ENCODE data around the gene TNS1. TPM values are rescaled to one million over a fixed set of nuclear protein-coding genes. Genes with fewer than 3 reads are reported as not detected.

TNS1 gene
- polyA plus RNA-seq, 1 experiment = 19.7 TPM

DNA sequence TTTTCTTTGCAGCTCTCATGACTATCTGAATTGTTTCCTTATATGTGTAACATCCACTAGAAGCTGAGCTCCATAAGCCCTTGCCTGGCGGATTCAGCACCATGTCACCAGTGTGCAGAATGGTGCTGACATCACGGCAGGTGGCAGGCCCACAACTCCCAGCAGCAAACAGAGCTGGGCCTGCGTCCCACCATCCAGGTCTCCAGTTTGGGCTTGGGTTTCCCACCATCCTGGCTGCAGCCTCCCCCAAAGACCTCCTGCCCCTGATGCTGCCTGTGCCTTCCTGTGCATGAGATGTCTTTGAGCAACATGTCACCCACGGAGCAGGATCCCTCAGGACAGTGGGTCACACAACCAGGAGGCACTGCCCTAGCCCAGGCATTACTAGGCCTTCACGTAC lies 113.1 kb downstream of the TNS1 start:
- POLR2A ChIA-PET = no interaction called here
- no peaks in the 10 kb centered on the region for H3K9me3 ChIP-seq (ENCODE audit: control insufficient read depth, insufficient read depth, low read length)
- H3K4me3 ChIP-seq (ENCODE audit: low read depth, low read length) = no peak overlapping the region
- no peaks in the 10 kb centered on the region for H3K27me3 ChIP-seq (ENCODE audit: control insufficient read depth, insufficient read depth, low read length)
- TF ChIP-seq, protein P1, sequence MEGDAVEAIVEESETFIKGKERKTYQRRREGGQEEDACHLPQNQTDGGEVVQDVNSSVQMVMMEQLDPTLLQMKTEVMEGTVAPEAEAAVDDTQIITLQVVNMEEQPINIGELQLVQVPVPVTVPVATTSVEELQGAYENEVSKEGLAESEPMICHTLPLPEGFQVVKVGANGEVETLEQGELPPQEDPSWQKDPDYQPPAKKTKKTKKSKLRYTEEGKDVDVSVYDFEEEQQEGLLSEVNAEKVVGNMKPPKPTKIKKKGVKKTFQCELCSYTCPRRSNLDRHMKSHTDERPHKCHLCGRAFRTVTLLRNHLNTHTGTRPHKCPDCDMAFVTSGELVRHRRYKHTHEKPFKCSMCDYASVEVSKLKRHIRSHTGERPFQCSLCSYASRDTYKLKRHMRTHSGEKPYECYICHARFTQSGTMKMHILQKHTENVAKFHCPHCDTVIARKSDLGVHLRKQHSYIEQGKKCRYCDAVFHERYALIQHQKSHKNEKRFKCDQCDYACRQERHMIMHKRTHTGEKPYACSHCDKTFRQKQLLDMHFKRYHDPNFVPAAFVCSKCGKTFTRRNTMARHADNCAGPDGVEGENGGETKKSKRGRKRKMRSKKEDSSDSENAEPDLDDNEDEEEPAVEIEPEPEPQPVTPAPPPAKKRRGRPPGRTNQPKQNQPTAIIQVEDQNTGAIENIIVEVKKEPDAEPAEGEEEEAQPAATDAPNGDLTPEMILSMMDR (IDR thresholded peaks at IDR 0.05; ENCODE audit: low read depth, low read length) = no peak
- no peak overlapping the region for H3K27ac ChIP-seq (ENCODE audit: low read depth, low read length)
- no peak for DNase-seq (ENCODE audit: low read depth, low spot score)
- CTCF ChIA-PET = interaction anchor here (0.5 to 7.3 kb wide), 19 partner anchors 9 to 1399 kb away, joined by 3 to 97 read pairs (median 5); no protein-coding TSS in a partner anchor

DNA sequence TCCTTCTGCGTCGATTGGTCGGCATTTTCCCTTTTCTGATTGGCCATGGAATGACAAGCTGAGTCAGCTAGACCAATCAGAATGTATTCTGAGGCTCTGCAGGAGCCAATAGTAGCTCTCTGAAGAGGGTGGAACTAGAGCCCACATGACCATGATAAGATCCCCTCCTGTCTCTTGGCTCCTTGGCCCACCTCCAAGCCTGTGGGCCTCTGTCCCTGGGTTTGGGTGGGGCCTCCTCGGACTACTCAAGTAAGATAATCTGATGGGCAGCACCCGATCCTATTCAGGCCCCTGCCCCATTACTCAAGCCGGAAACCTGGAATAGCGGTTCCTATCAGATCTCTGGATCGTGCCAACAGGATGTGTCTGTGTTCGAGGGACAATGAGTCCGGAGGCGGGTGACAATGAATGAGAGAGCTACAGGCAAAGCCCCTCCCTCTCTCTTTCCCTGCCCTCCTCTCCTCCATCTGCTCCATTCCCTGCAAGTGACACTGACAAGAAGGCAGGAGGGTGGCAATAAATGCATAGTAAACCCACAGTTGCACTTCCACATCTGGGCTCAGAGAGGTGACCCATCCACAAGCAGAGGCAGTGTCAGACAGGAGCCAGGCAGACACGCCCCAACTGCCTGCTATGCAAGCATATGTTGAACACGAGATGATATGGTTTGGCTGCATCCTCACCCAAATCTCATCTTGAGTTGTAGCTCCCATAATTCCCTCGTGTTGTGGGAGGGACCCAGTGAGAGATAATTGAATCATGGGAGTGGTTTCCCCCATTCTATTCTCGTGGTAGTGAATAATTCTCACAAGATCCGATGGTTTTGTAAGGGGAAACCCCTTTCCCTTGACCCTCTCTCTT lies 114.7 kb downstream of the TNS1 start:
- H3K27ac ChIP-seq (ENCODE audit: low read depth, low read length) = peak overlapping the region; percentile 39
- ChIA-PET CTCF (interaction anchor here (0.7 to 7.3 kb wide), 17 partner anchors 10 to 186 kb away, joined by 3 to 97 read pairs (median 10); no protein-coding TSS in a partner anchor), POLR2A (no interaction called here)
- H3K4me3 ChIP-seq (ENCODE audit: low read depth, low read length) = no peak overlapping the region
- TF ChIP-seq, protein P1 (IDR thresholded peaks at IDR 0.05; ENCODE audit: low read depth, low read length) = no peak
- DNase-seq (ENCODE audit: low read depth, low spot score) = no peak
- H3K27me3 ChIP-seq (ENCODE audit: control insufficient read depth, insufficient read depth, low read length) = no peaks in the 10 kb centered on the region
- no peaks in the 10 kb centered on the region for H3K9me3 ChIP-seq (ENCODE audit: control insufficient read depth, insufficient read depth, low read length)

DNA sequence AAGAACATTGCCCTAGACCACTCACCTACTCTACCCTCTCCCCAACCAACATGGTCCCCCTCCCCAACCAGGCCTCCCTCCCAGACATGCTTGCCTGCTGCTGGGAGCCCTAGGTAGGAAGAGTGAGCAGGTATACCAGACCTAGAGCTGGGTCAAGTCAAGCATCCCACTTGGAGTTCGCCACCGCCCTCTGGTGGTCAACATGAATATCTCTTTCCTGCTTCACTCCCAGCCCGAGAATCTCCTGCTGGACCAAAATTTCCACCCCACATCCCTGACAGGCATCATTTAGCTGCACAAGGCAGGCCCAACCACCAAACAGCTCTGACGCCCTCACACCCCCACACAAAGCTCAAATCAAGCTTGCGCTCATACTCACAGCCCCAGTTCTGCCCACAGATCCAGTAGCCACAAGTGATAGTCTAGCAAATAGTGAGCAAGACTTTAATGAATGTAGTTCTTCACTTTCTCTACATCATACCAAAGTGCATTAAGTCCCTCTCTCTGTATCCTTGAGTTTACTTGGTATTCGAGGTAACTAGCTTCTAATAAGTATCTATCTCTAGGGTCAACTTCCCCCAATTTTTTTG lies 116.0 kb downstream of the TNS1 start:
- no peak overlapping the region for H3K27ac ChIP-seq (ENCODE audit: low read depth, low read length)
- TF ChIP-seq, protein P1 (IDR thresholded peaks at IDR 0.05; ENCODE audit: low read depth, low read length) = peak; percentile 83
- CTCF ChIA-PET = interaction anchor here (0.7 to 7.3 kb wide), 51 partner anchors 9 to 1267 kb away, joined by 3 to 97 read pairs (median 5); no protein-coding TSS in a partner anchor
- no peaks in the 10 kb centered on the region for H3K27me3 ChIP-seq (ENCODE audit: control insufficient read depth, insufficient read depth, low read length)
- peak; percentile 55 for DNase-seq (ENCODE audit: low read depth, low spot score)
- H3K9me3 ChIP-seq (ENCODE audit: control insufficient read depth, insufficient read depth, low read length) = no peaks in the 10 kb centered on the region
- POLR2A ChIA-PET = interaction anchor here (1.0 kb wide), 1 partner anchor 79 kb away, joined by 5 read pairs; no protein-coding TSS in a partner anchor
- no peak overlapping the region for H3K4me3 ChIP-seq (ENCODE audit: low read depth, low read length)

DNA sequence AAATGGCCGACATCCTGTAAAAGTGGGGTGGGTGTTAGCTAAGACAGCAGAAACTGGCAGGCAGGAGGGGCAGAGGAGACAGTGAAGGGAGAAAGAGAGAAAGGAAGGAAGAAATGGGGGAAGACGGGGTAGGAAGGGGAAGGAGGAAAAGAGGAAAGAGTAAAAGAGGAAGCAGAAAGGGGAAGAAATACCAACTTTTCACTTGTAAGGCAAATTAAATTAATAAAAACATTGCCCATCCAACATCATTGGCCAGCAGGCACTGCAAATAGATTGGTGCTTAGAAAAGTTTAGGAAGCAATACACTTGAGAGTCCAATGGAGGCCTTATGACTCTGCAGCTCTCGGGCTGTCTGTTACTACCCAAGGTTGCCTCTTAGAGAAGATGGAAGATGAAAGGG lies 116.7 kb downstream of the TNS1 start:
- H3K4me3 ChIP-seq (ENCODE audit: low read depth, low read length) = no peak overlapping the region
- no peak overlapping the region for H3K27ac ChIP-seq (ENCODE audit: low read depth, low read length)
- H3K27me3 ChIP-seq (ENCODE audit: control insufficient read depth, insufficient read depth, low read length) = no peaks in the 10 kb centered on the region
- TF ChIP-seq, protein P1 (IDR thresholded peaks at IDR 0.05; ENCODE audit: low read depth, low read length) = no peak
- ChIA-PET POLR2A (no interaction called here), CTCF (interaction anchor here (0.7 to 7.3 kb wide), 28 partner anchors 10 to 1266 kb away, joined by 3 to 97 read pairs (median 8); no protein-coding TSS in a partner anchor)
- DNase-seq (ENCODE audit: low read depth, low spot score) = no peak
- H3K9me3 ChIP-seq (ENCODE audit: control insufficient read depth, insufficient read depth, low read length) = no peaks in the 10 kb centered on the region

Measured in AG04450 (cell line).